IPS DF 6.9 (cell line): ENCODE measurements around the gene NOL11.
A peak's percentile ranks its signal among the peaks of the same experiment; 100 is the strongest.
"Not testable (repeated sequence)": the region's sequence is repeated elsewhere in the genome, so short reads cannot be mapped to it uniquely, and the experiment has no call there.

ENCODE experiments used
- DNase-seq: peaks from one replicate; pipeline ENCODE4 v3.0.0-alpha.2; 2013; ENCODE audit warnings: low read depth, low spot score
- H3K27ac ChIP-seq: one replicate; pipeline ENCODE4 v1.5.1; 2013; ENCODE audit warnings: low read length, control low read depth
- H3K27me3 ChIP-seq: 2 replicates; pipeline ENCODE4 v1.6.1; 2013; ENCODE audit warnings: mild to moderate bottlenecking, low read length; ENCODE audit not compliant: control insufficient read depth, insufficient read depth
- H3K36me3 ChIP-seq: 2 replicates; pipeline ENCODE4 v1.6.1; 2013; ENCODE audit warnings: low read length; ENCODE audit not compliant: control insufficient read depth, insufficient read depth
- H3K4me1 ChIP-seq: 2 replicates; pipeline ENCODE4 v1.6.1; 2013; ENCODE audit warnings: low read length; ENCODE audit not compliant: control insufficient read depth, insufficient read depth
- H3K4me3 ChIP-seq: 2 replicates; pipeline ENCODE4 v1.5.1; 2013; ENCODE audit warnings: mild to moderate bottlenecking, low read length
- H3K9me3 ChIP-seq: 2 replicates; pipeline ENCODE4 v1.6.1; 2013; ENCODE audit warnings: low read length, inconsistent platforms; ENCODE audit not compliant: control insufficient read depth, insufficient read depth
- WGBS: extraction: QIAGEN DNeasy Blood & Tissue Kit; methylation state at CpG from one replicate; pipeline ENCODE4 v1.1.7; 2013; ENCODE audit warnings: mixed read lengths, missing lambda C conversion rate; ENCODE audit not compliant: insufficient read length, insufficient coverage; 5-methylcytosine and 5-hydroxymethylcytosine counted together

NOL11 gene

DNA sequence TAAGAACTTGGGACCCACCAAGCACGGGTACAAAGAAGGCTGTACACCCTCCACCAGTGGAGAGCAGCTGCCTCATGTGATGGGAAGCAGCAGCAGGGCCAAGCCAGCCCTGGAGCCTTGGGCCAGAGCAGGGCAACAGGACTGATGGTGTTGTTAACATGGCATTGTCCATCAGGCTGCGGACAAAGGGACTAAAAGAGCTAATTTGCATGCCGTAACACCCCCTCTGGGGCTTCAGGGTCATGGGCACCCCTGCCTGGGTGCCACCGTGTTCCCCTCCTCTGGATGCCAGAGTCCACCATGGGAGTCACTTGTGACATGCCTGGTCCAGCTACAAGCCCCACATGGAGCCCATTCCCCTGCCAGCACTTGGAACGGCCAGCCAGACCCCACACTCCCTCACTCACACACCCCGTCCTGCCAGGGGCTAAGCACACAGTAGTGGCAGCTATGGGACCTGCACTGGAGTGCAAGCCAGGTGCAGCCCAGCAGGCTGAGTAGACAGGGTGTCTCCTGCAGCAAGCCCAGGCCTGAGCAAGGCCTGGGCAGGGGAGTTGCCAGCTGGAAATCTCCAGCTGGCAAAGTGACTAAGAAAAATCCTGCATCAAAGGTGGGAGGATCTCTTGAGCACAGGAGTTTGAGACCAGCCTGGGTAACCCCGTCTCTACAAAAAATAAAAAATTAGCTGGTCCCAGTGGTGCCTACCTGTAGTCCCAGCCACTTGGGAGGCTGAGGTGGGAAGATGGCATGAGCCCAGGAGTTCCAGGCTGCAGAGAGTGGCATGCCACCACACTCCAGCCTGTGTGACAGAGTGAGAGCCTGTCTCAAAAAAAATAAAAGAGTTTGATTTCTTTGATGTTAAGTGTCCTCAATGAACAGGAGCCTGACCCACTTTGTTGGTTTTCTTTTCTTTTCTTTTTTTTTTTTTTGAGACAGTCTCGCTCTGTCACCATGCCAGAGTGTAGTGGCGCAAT is 33.7 kb downstream of the NOL11 start:
- no peaks in the 10 kb centered on the region for H3K9me3 ChIP-seq
- H3K4me1 ChIP-seq: peaks cover 7% of the 10 kb centered on the region
- no CpG with 5 or more reads among the region's 9 CpGs for WGBS
- H3K4me3 ChIP-seq: no peak overlapping the region
- no peak for DNase-seq
- no peaks in the 10 kb centered on the region for H3K27me3 ChIP-seq
- peaks cover 4% of the 10 kb centered on the region; the same call in 1 of the 2 replicates for H3K36me3 ChIP-seq
- H3K27ac ChIP-seq: peak overlapping the region; percentile 13

DNA sequence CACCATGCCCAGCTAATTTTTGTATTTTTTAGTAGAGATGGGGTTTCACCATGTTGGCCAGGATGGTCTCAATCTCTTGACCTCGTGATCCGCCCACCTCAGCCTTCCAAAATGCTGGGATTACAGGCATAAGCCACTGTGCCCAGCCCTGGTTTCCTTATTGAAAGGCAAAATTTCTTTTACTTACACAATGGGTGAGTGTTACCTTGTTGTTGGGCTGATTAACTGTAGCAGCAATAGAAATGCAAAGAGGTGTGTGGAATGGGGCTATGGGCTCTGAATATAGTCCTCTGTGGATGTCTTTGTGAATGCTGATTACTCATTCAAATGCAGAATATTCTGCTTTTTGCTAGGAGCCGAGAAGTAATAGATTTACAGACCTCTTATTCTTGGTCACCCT is 34.4 kb downstream of the NOL11 start:
- not testable (repeated sequence) for H3K4me1 ChIP-seq, H3K27me3 ChIP-seq, H3K4me3 ChIP-seq, H3K27ac ChIP-seq, H3K36me3 ChIP-seq, H3K9me3 ChIP-seq
- WGBS: no CpG with 5 or more reads among the region's 3 CpGs
- DNase-seq: peak; percentile 77

DNA sequence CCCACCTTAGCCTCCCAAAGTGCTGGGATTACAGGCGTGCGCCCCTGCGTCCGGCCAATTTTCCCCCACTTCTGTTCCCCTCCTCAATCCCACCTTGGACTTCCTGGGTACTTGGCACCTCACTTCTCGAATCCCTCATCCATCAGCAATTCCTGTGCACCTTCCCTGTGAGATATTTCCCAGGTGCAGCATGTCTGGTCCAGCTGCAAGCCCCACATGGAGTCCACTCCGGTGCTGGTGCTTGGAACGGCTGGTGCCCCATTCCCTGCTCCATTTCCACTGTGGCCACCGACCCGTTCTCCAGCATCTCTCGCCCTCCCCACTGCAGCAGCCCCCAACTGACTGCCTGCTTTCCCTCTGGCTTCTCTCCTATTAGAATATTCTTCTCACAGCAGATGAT is 35.3 kb downstream of the NOL11 start:
- Histone ChIP-seq H3K27ac (no peak overlapping the region), H3K36me3 (peaks cover 2% of the 10 kb centered on the region; the same call in 1 of the 2 replicates), H3K9me3 (no peaks in the 10 kb centered on the region), H3K4me1 (peaks cover 7% of the 10 kb centered on the region), H3K4me3 (no peak overlapping the region), H3K27me3 (no peaks in the 10 kb centered on the region)
- DNase-seq: no peak
- no CpG with 5 or more reads among the region's 10 CpGs for WGBS

DNA sequence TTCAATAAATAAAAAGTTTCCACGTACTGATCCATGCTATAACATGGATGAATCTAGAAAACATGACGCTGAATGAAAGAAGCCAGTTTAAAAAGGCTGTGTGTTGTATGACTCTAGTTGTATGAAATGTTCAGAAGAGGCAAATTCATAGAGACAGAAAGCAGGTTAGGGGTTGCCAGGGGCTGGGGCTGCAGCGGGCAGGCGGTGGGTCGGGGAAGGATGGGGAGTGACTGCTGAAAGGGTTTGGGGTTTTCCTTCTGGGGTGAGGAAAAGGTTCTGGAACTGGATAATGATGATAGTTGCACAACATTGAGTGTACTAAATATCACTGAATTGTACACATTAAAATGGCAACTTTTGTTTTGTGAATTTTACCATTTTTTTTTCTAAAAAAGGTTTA is 36.3 kb downstream of the NOL11 start:
- Histone ChIP-seq H3K4me1 (peaks cover 7% of the 10 kb centered on the region), H3K9me3 (no peaks in the 10 kb centered on the region), H3K27me3 (no peaks in the 10 kb centered on the region), H3K27ac (no peak overlapping the region), H3K4me3 (no peak overlapping the region), H3K36me3 (no peaks in the 10 kb centered on the region)
- DNase-seq: no peak
- no CpG with 5 or more reads among the region's 5 CpGs for WGBS

DNA sequence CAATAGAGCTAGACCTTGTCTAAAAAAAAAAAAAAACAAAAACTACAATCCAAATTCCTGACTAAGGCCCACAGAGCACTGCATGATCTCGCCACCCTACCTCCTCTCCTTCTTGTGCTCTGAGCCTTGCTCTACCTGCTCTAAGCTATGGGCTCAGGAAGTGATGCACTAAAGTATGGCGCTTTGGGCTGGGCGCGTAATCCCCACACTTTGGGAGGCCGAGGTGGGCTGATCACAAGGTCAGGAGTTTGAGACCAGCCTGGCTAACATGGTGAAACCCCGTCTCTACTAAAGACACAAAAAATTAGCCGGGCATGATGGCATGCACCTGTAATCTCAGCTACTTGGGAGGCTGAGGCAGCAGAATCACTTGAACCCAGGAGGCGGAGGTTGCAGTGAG is 37.0 kb downstream of the NOL11 start:
- no CpG with 5 or more reads among the region's 8 CpGs for WGBS
- H3K4me1 ChIP-seq, H3K27me3 ChIP-seq, DNase-seq, H3K4me3 ChIP-seq, H3K9me3 ChIP-seq, H3K36me3 ChIP-seq, H3K27ac ChIP-seq: not testable (repeated sequence)

DNA sequence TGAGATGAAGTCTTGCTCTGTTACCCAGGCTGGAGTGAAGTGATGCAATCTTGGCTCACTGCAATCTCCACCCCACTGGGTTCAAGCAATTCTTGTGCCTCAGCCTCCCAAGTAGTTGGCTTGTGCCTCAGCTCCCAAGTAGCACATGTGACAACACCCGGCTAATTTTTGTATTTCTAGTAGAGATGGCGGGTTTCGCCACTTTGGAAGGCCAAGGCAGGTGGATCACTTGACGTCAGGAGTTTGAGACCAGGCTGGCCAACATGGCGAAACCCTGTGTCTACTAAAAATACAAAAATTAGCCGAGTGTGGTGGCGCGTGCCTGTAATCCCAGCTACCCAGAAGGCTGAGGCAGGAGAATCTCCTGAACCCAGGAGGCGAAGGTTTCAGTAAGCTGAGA is 39.0 kb downstream of the NOL11 start:
- not testable (repeated sequence) for H3K36me3 ChIP-seq, DNase-seq, H3K27ac ChIP-seq, H3K4me1 ChIP-seq, H3K27me3 ChIP-seq, H3K9me3 ChIP-seq, H3K4me3 ChIP-seq
- WGBS: no CpG with 5 or more reads among the region's 9 CpGs

DNA sequence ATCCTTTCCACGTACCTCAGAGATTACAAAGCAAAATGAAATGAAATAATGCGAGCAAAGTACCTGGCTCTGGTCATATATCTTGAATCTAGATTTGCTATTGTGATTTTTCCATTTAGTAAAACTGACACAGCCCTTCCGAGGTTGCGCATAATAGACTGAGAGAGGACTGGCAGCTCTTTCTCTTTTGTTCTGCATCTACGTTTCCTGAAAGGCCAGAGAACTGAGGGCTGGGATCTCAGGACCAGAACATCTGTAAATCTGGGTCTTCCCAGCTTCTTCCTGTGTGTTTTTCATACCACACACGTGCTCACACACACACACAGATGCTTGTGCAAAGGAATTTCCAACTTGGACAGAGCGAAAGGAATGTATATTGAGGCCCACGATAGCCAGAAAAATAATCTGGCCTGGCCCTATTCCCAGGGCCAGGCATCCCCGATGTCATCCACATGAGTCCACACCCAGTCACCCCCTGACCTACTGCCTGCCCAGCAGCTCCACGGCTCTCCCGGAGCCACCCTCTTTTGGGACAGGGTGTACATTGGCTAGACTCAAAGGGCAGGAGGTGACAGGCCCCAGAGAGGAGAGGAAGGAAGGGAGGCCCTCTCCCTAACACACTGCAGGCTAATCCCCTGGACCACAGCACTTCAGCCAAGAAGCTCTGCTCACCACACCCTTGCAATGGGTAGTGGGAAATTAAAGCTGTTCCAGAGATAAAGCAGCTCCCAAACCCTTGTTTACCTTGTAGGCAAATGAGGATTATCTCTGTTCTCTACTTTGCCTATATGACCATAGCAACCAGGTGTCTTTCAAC is 41.8 kb downstream of the NOL11 start:
- Histone ChIP-seq H3K4me3 (no peak overlapping the region), H3K27me3 (no peaks in the 10 kb centered on the region), H3K4me1 (no peaks in the 10 kb centered on the region), H3K9me3 (no peaks in the 10 kb centered on the region), H3K27ac (no peak overlapping the region), H3K36me3 (no peaks in the 10 kb centered on the region)
- no peak for DNase-seq
- WGBS: no CpG with 5 or more reads among the region's 11 CpGs

DNA sequence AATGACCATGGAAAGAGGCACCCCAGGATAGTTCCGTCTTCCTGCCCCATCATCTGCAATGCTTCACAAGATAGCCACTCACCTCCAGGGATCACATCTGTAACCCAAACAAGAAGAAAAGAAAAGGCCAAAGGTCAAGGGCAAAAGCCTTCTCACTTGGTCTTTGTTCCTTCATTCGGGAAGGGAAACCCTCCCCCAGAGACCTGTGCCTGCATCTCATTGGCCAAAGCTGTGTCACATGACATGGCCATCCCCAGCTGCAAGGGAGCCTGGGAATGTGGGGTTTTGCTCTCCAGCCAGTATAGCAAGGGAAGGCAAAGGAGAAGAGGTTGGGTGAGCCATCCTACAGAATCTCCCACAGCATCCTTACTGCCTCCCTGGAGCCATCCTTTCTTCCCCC is 47.9 kb downstream of the NOL11 start:
- WGBS: no CpG with 5 or more reads among the region's 2 CpGs
- Histone ChIP-seq H3K4me3 (no peak overlapping the region), H3K36me3 (no peaks in the 10 kb centered on the region), H3K27me3 (no peaks in the 10 kb centered on the region), H3K27ac (no peak overlapping the region), H3K9me3 (no peaks in the 10 kb centered on the region), H3K4me1 (no peaks in the 10 kb centered on the region)
- DNase-seq: no peak

DNA sequence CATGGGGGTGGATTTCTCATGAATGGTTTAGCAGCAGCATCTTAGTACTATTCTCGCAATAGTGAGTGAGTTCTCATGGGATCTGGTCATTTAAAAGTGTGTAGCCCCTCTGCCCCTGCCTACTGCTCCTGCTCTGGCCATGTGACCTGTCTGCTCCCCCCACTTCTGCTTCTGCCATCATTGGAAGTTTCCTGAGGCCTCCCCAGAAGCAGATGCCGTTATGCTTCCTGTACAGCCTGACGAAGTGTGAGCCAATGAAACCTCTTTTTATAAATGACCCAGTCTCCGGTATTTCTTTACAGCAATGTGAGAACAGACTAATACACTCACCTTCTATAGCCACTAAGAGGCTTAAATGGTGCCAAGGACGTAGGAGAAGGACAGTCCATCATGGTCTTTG is 51.5 kb downstream of the NOL11 start:
- WGBS: no CpG with 5 or more reads among the region's 5 CpGs
- no peak overlapping the region for H3K27ac ChIP-seq
- no peak overlapping the region for H3K4me3 ChIP-seq
- H3K9me3 ChIP-seq: no peaks in the 10 kb centered on the region
- no peak for DNase-seq
- H3K4me1 ChIP-seq: no peaks in the 10 kb centered on the region
- no peaks in the 10 kb centered on the region for H3K27me3 ChIP-seq
- H3K36me3 ChIP-seq: no peaks in the 10 kb centered on the region

DNA sequence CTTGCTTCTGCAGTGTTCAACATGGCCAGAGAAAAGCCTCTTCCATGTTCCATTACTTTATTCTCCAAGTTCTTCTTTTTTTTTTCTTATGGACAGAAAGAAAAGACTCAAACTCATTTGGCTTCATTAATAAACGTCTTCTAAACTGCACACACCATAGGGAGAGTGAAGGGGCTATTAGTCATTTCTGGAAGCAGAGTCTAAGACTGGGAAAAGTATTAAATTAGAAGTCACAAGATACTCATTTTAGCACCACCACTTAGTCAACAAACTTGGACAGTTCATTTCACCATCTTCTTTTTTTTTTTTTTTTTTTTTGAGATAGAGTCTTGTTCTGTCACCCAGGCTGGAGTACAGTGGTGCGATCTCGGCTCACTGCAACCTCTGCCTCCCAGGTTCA is 52.8 kb downstream of the NOL11 start:
- H3K27ac ChIP-seq: no peak overlapping the region
- no peaks in the 10 kb centered on the region for H3K9me3 ChIP-seq
- no CpG with 5 or more reads among the region's 3 CpGs for WGBS
- H3K36me3 ChIP-seq: no peaks in the 10 kb centered on the region
- DNase-seq: no peak
- no peaks in the 10 kb centered on the region for H3K4me1 ChIP-seq
- no peak overlapping the region for H3K4me3 ChIP-seq
- no peaks in the 10 kb centered on the region for H3K27me3 ChIP-seq
